NOMO-1 treated with DMSO at 0.1 percent for 48 hours (cell line): ENCODE measurements around the gene EIF3I.

Source experiments
- DNase-seq: peaks from one replicate; lab custom pipeline; 2025; ENCODE audit not compliant: unreplicated experiment; lab: John Stamatoyannopoulos, UW

Gene EIF3I

DNA sequence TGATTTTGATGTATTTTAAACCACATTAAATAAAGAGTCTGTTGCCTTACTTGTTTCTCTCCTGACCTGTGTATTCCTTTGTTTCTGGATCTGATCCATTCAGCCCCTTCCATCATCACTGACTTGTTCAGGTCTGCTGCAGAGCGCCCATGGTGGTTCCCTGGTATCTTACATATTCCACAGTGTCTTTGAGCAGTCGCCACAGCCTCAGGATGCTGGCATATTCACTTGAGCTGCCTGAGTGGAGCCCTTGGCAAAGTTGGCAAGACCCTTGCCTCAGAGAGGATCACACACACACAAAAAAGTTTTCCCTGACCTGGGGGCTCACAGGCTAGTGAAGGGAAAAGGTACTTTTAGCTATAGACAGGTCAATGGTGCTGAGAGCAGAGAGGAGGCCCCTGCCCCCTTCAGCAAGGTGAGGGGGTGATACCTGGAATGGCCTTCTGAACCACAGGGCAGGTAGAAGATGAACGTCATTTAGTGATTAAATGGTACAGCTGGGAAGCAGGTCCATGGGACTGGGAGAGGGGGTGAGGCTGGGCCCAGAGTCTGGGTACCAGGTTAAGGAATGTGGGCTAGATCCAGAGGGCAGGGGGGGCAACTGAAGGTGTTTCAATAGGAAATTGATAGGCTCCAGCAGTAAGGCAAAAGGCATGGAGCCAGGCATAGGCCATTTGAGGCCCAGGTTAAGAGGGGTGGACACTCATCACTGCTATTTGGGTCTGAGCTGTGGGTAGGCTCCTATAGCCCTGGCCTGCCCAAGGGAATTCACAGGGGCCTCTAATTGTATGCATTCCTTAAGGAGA is 23.8 kb upstream of the EIF3I start:
- no peak for DNase-seq

DNA sequence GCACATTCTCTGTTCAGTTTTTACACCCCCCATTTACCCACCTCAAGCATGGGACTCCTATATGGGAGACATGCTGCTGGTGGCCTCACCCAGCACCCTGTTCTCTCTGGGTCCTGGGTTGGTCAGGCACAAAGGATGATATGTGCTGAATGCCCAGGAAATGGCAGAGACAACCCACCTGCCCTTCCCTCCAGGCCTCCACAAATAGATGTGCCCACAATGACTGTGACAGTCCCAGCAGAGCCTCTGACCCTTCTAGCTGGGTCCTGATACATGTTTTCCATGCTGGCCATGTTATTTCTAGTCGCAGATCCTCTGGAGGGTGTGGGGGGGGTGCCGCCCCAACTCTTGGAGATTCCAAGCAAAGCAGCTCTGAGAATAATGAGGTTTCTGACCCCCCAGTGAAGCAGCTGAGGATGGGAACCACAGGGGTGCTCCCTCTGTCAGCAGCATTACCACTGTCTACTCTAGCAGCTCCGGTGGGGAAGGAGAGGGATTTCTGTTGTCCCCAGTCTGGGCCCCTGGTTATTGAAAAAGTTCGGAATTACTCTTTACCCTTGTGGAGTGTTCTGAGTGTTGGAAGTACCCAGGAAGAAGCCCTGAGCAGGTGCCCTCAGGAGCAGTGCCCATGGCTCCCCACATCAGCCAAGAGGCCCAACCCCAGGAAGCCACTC is 23.0 kb upstream of the EIF3I start:
- no peak for DNase-seq

DNA sequence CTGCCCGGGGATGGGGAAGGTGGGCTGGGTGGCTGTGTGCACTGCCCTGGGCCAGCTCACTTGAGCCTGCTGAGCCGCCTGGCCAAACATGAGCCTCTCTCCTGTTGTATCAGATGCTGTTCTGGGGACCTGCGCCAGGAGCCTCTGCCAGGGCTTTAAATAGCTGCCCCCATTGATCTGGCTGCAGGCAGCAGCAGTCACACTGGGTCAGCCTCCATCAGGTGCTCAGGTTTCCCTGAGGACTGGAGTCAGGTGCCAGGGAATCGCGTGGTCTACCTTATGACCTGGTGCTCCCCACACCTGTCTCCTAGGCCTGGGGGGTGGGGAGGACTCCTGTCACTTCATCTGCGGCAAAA is 22.5 kb upstream of the EIF3I start:
- no peak for DNase-seq

DNA sequence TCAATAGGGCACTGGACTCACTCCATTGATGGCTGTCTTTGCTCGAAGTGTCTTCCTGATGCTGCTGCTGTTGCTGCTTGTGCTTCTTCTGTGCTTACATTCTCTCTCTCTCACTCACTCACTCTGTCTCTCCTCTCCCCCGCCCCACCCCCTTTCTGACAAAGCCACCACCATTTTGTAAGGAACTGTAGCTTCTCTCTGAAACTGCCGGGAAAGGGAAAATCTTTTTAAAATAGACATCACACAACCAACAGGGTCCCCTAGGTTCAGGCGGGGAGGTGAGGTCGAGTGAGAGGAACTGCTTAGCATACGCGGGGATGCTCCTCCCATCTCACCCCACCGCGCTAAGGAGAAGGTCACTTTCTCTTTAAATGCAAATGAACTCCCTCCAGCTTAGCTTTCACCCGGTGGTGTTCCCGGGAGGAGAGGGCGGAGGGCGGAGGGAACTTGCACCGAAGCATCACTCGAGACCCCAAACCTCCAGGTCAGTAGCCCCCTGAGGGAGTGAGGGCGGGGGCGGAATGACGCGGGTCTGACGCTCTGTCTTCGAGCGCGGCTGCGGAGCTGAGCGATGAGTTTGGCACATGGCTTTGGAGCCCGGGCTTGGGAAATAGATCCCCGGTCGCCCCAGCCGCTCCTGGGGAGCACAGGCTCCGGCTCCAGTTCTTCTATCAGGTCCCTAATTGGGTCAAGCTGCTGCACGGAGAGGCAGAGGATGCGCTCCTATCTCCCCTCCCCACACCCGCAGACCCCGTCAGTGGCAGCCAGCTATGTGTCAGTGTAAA is 21.8 kb upstream of the EIF3I start, which contains the start of gene CCDC28B:
TSS of gene CCDC28B (plus strand) at position 370 of the 785 bp plus-strand sequence. CDS start 1,341 bp downstream, outside the sequence.
- peak; percentile 49 for DNase-seq

DNA sequence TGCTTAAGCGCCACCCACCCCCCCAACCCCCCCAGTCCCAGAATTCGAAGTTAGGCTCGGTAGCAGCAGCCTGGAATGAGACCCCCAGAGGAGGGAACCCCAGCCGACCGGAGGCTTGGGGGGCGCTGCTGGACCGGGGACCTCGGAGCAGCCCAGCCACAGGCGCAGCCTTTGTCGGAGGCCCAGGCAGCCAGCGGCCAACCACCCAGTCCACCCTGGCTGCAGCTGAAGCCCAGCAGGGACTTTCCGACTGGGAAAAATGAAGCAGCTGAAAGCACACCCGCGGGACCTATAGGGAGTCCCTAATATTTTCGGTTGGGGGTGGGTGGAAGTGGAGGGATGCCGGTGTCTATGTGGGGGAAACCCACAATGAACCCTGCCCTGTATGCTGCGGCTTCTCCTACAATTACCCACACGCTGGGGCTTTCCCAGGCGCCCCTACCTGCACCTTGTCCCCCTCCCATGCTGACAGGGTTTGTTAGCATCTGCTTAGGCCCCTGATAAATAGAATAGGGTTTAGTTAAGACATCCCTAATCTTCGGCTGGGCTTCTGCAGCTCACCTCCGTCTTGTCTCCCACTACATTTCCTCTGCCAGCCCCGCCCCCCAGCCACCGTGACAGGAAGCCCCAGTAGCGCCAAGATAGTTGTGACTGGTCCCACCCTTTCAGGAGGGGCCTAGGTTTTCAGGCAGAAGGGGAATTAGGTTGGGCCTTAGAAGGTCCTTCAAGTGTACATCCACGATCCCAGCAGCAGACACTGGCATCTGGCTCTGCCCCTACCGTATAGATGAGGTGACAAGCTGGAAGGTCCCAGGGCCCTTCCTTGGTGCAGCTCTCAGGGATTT is 21.0 kb upstream of the EIF3I start:
- DNase-seq: peak; percentile 63

DNA sequence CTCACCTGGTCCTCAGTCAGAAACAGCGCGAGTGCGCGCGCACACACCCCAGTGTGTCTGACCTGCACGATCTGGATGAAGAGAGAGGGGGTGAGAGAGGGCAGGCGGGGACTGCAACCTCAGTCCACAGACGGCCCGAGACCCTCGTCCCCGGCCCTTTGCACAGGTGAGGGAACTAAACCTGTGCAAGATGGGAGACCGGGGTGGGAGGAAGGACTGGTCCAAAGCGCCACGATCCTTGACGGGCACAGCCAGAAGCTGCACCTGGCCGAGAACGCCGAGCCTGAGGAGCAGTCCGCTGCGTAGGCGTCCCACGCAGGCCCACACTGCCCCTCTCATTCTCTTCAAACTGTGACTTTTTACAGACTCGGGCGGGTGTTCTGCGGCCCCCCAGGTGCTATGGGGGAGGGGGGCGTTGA is 17.3 kb upstream of the EIF3I start:
- no peak for DNase-seq

DNA sequence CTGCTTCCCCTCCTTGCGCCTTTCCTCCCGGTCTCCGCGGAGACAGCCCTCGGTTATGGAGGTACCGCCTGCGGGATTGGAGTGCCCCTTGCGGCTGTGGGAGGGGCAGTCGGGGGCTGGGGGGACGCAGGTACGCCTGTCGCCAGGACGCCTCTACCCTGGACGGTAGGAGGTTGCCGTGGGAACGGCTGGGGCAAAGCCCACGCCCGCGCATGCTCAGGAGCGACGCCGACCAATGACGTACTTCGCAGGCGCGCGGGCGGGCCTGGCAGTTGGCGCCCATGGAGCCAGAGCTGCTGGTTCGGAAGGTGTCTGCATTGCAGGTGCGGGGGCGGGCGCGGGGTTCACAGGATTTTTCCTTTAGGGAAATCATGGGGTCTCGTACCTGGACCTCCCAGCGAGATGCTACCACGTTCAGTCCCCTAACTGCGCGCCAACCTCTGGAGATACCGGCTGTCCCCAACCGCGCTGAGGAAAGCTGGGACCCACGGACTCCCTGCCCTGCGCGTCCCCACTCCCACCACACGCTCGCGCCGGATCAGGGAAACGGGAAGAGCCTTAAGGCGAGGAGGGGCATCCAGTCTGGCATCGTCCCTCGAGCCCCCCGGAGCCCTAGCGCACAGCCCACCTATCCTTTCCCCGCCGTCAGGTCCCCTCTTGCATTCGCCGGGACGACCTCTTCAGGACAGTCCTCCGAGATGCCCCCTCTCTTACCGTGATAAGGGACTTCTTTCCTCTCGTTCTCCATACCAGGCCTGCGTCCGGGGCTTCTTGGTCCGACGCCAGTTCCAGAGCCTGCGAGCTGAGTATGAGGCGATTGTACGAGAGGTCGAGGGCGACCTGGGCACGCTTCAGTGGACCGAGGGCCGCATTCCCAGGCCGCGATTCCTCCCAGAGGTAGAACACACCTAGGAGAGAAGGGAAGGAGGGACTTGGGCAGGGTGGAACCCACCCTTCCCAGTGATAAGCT is 16.5 kb upstream of the EIF3I start, which contains the start of gene IQCC:
TSS of gene IQCC (plus strand) at position 271 of the 970 bp plus-strand sequence. CDS start at position 282, 11 bp downstream.
- peak; percentile 75 for DNase-seq

DNA sequence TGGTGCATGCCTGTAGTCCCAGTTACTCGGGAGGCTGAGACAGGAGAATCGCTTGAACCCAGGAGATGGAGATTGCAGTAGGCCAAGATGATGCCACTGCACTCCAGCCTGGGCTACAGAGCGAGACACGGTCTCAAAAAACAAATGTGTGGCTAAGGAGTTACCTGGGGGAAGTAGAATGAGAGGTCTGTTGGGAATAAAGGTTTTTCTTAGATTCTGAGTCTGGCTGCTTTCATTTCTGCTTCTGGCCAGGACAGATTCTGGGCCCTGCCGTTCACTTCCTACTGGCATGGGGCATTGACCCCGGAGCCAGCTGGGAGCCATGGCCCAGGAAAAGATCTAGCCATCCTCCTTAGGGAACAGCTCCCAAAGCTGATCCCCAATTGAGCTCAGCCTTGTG is 13.7 kb upstream of the EIF3I start:
- DNase-seq: no peak

DNA sequence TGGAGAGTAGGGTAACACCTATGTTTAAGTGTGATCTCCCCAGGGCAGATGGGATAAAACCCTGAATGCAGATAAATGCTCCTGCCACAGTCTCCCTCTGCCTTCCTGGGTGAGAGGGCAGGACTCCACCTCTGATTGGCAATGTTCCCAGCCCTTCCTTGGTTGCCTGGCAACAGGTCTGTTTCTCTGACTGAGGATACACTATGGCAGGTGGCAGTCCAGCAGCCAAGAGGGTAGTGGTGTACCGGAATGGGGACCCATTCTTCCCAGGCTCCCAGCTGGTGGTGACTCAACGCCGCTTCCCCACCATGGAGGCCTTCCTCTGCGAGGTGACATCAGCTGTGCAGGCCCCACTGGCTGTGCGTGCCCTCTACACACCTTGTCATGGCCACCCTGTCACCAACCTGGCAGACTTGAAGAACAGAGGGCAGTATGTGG is 13.3 kb upstream of the EIF3I start, which contains the start of gene DCDC2B:
TSS of gene DCDC2B (plus strand) at position 199 of the 438 bp plus-strand sequence. CDS start at position 204, 5 bp downstream.
- no peak for DNase-seq

DNA sequence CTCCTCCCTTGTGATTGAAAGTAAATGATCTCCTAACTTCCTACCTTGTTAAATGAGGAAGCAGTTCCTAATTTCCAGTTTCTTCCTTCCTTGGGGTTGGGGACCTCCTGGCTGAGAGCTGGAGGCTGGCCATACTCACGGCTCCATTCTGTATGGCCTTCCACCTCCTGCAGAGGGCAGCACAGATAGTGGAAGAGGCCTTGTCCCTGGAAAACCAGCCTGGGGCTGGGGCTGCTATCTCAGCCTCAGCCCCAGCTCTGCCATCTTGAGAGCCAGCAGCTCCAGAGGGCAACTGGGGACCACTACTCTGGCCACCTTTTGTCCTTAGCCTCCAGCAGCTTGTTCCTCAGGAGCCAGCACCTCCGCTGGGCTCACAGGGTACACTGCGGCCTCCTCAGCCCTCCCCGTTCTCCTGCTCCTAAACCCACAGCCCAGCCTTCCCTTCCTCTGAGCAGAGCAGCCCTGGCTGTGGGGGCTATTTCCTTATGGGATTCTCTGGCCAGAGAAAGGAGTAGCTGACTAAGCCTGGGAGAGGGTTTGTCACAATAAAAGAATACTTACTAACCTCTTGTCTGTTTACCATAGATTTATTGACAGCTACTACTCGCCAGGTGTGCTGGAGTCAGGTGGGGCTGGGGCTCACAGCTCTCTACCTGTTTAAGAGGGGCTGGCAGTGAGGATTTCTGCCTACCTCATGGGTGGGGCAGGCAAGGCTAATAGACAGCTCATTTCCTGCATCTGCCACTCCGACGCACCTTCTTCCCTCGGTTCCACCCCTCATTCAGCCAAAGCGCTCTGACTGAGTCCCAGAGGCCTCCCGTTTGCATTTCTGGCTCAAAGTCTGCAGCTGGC is 6.4 kb upstream of the EIF3I start:
- DNase-seq: peak; percentile 50

DNA sequence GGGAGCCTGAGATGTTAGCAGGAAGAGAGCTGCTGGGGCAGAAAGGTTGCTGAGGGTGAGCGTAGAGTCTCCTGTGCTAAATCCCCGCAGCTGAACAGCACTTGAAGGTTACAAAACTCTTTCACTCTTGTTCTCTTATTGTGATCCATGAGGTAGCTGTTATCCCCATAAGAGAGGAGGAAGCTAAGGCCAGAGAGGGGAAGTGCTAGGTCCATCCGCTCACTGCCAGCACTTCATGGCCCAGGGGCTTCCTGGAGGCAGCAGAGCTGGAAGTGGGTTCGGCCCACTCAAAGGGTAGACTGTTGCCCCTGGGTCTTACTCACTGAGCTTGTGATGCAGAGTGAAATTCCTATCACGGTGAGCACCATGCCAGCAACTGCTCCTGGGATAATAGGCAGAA is 5.6 kb upstream of the EIF3I start:
- DNase-seq: no peak

DNA sequence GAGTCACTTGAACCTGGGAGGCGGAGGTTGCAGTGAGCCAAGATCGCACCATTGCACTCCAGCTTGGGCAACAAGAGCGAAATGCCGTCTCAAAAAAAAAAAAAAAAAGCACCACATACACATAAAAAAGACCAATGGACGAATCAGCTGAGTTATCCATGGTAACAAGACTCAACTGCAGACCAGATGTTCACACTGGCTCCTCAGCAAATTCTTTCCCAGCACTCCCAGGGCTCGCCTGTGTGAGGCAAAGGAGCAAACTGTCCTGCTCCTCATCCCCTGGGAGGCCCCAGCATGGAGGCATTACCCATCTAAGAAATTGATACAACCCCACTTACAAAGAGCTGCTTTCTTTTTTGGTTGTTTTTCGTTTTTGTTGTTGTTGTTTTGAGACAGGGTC is 3.2 kb upstream of the EIF3I start:
- no peak for DNase-seq

DNA sequence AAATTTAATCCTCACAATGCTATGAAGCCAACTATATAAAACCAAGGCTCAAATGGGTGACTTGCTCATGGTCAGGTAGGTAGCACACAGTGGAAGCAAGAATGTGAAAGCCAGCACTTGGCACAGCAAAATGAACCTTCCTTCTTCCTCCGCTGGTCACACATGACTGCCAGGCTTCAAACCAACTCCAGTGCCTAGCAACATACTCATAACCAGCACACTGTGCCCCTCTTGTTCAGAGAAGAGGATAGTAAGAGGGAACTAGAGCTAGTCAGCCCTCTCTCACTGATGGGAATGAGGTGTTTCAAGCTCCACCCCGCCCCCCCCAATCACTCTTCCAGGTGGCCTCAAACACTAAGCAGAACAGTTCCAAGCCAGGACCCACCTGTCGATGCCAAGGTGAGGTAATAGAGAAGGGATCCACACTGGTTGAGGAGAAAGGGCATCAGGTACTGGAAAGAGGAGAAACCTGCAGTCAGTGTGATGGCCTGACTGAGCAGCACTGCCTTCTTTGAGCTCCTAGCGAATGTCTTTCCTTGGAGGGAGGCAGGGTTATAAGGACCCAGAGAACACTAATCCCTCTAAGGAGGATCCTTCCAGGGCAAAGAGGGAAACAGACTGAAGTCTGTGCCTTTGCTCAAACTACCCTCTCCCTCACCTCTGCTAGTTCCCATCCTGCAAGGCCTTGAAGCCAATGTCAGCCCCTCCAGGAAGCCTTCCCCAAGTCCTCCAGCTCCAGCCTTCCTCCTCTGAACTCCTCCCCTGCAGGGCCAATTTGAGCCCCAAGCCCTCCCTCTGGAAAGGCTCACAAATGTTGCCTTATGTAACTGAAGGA is 1.2 kb upstream of the EIF3I start:
- no peak for DNase-seq

DNA sequence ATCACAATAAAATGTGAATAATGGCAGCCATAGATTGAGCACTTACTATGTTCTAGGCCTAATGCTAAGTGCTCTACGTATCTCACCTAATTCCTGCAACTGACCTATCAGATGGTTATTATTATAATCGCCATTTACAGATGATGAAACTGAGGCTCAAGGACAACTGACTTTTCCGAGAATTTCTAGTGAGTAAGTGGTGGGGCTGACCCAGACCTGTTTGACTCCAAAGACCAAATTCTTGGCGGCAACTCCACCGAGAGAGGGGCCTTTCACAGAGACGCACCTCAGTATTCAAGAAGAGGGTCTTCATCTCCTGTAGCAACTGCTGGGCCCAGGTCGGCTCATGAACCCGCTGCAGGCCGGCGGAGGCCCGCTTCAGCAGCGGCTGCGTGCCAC is 627 bp upstream of the EIF3I start:
- DNase-seq: no peak

DNA sequence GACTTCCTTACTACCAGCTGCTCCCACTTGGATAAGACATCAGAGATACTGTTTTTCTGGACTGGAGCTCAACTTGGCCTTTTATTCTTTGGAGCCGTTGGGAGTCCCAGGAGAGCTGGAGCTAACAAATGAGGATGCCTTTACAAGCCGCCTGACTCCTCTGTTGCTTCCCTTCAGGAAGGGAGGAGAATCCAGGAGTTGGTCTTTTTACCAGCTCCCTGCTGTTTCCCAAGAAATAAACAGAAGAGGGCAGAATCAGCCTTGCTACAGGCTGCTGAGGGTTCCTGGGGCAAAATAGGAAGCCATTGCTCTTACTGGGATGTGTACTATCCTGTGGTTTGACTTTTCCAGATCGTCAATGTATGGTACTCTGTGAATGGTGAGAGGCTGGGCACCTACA is 1.5 kb downstream of the EIF3I start:
- no peak for DNase-seq

DNA sequence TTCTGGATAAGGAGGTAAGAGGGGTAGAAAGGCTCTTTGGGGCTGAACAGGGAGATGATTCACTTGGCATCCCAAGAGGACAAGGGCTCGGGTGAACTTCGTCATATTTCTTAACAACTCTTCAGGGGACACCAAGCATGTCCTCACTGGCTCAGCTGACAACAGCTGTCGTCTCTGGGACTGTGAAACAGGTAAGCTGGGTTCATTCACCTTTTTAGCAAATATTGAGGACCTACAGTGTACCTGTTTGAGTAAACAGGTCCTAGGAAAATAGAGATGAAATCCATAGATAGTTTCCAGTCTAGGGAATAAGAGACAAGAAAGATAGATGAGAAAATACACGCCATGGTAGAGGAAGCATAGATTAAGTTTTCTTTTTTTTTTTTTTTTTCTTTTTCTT is 2.1 kb downstream of the EIF3I start:
- DNase-seq: no peak

DNA sequence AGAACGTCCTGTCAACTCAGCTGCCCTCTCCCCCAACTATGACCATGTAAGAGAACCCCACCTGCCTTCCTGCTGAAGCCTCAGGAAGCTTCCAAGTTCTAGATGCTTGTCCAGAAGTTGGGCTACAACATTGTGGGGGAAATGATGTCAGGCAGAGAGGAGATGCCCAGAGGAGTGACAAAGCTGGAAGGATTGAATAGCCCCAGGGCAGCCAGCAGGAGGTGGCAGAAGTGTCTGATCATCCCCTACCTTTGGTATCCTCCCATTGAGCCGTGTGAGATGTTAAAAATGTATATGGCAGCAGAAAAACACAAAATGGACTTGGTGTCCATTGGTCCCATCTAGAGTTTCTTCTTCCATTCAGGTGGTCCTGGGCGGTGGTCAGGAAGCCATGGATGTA is 6.6 kb downstream of the EIF3I start:
- DNase-seq: no peak
